Smooth muscle cell (in vitro differentiated cells): ENCODE data around the gene ZNF532. TPM values are rescaled to one million over a fixed set of nuclear protein-coding genes. Genes with fewer than 3 reads are reported as not detected.
A peak's percentile ranks its signal among the peaks of the same experiment; 100 is the strongest.

ENCODE experiments used
- DNase-seq: peaks from one replicate; lab custom pipeline; 2025; ENCODE audit not compliant: unreplicated experiment; lab: John Stamatoyannopoulos, UW
- H2AFZ ChIP-seq: fragments of 200-600 bp; sonication (generic); 2 replicates; pipeline ENCODE4 v1.6.0; 2016; ENCODE audit warnings: antibody characterized with exemption, low read depth, mild to moderate bottlenecking
- H3F3A ChIP-seq: fragments of 200-600 bp; sonication (generic); 2 replicates; pipeline ENCODE4 v1.6.0; 2017; ENCODE audit warnings: antibody characterized with exemption, low read depth
- H3K27ac ChIP-seq: fragments of 200-600 bp; sonication (generic); 2 replicates; pipeline ENCODE4 v1.5.1; 2016; ENCODE audit warnings: low read depth, mild to moderate bottlenecking
- H3K27me3 ChIP-seq: fragments of 200-600 bp; sonication (generic); 2 replicates; pipeline ENCODE4 v1.6.1; 2016; ENCODE audit warnings: low read depth, mild to moderate bottlenecking
- H3K36me3 ChIP-seq: fragments of 200-600 bp; sonication (generic); 2 replicates; pipeline ENCODE4 v1.5.1; 2016; ENCODE audit warnings: low read depth
- H3K4me1 ChIP-seq: fragments of 200-600 bp; sonication (generic); 2 replicates; pipeline ENCODE4 v1.5.1; 2016; ENCODE audit warnings: low read depth
- H3K4me2 ChIP-seq: fragments of 200-600 bp; sonication (generic); 2 replicates; pipeline ENCODE4 v1.6.0; 2016; ENCODE audit warnings: mild to moderate bottlenecking
- H3K4me3 ChIP-seq: fragments of 200-600 bp; sonication (generic); 2 replicates; pipeline ENCODE4 v1.5.1; 2016; ENCODE audit warnings: mild to moderate bottlenecking
- H3K79me2 ChIP-seq: fragments of 200-600 bp; sonication (generic); 2 replicates; pipeline ENCODE4 v1.6.0; 2016; ENCODE audit warnings: low read depth, mild to moderate bottlenecking
- H3K9ac ChIP-seq: fragments of 200-600 bp; sonication (generic); 2 replicates; pipeline ENCODE4 v1.6.0; 2016; ENCODE audit warnings: low read depth
- H3K9me3 ChIP-seq: fragments of 200-600 bp; sonication (generic); replicated peaks from 2 replicates; pipeline ENCODE4 v1.5.1; 2016; ENCODE audit warnings: low read depth
- H4K20me1 ChIP-seq: fragments of 200-600 bp; sonication (generic); 2 replicates; pipeline ENCODE4 v1.6.0; 2016; ENCODE audit warnings: low read depth
- CTCF ChIP-seq: fragments of 200-600 bp; sonication (generic); IDR thresholded peaks from 2 replicates; pipeline ENCODE4 v1.5.1; 2017; ENCODE audit warnings: borderline replicate concordance, mild to moderate bottlenecking, antibody characterized with exemption; ENCODE audit not compliant: insufficient read depth, poor library complexity, severe bottlenecking
- WGBS: methylation state at CpG from one replicate; pipeline ENCODE4 v1.1.7; 2016; ENCODE audit warnings: low lambda C conversion rate; 5-methylcytosine and 5-hydroxymethylcytosine counted together
- polyA plus RNA-seq: library from polyadenylated mRNA; unstranded; fragments of >200 nt; fragmentation: Nextera tagmentation; extraction: Ambion mirVana; gene quantifications from 2 replicates; pipeline ENCODE4 v1.2.1, GENCODE V29; 2016
- total RNA-seq: library from RNA; depleted of rRNA; stranded (reverse); fragments of >200 nt; gene quantifications from 2 replicates; pipeline ENCODE4 v1.2.3, GENCODE V29; 2014

Gene ZNF532
- total and polyA plus RNA-seq, 2 experiments from 2014 or later = 31.6 to 126 TPM

- H3K9ac ChIP-seq = no peak overlapping the region
- H3K4me3 ChIP-seq = no peak overlapping the region
- no peak for DNase-seq
- H3K36me3 ChIP-seq = no peaks in the 10 kb centered on the region
- H4K20me1 ChIP-seq = no peaks in the 10 kb centered on the region
- no peak overlapping the region for H3K27ac ChIP-seq
- no peaks in the 10 kb centered on the region for H3K79me2 ChIP-seq
- no peak overlapping the region for H2AFZ ChIP-seq
- H3K4me2 ChIP-seq = no peak overlapping the region
- H3K9me3 ChIP-seq = no peaks in the 10 kb centered on the region
- no peak for TF ChIP-seq CTCF
- no peaks in the 10 kb centered on the region for H3K27me3 ChIP-seq
- 85% methylated on average over 3 of the region's 3 CpGs for WGBS
- peaks cover 10% of the 10 kb centered on the region for H3K4me1 ChIP-seq
- H3F3A ChIP-seq = peaks cover 13% of the 10 kb centered on the region
These were observed 136.5 kb downstream of the ZNF532 start for GRCh38 chr18:59001166-59001565.

GRCh38 chr18:59001721-59002120 is 137.0 kb downstream of the ZNF532 start:
- TF ChIP-seq CTCF = no peak
- DNase-seq = no peak

GRCh38 chr18:59002974-59003594 is 138.4 kb downstream of the ZNF532 start:
- no peak for DNase-seq
- H3K9ac ChIP-seq = no peak overlapping the region

More at GRCh38 chr18:59001721-59002120, 137.0 kb downstream of the ZNF532 start:
- Histone ChIP-seq H3K27me3 (no peaks in the 10 kb centered on the region), H3K4me1 (peaks cover 10% of the 10 kb centered on the region), H3F3A (peaks cover 13% of the 10 kb centered on the region), H3K9me3 (no peaks in the 10 kb centered on the region), H2AFZ (no peak overlapping the region), H3K9ac (no peak overlapping the region), H3K36me3 (no peaks in the 10 kb centered on the region), H3K27ac (peak overlapping the region; percentile 15), H3K79me2 (no peaks in the 10 kb centered on the region), H3K4me3 (no peak overlapping the region), H4K20me1 (no peaks in the 10 kb centered on the region), H3K4me2 (no peak overlapping the region)
- 72% methylated on average over 3 of the region's 3 CpGs for WGBS

More at GRCh38 chr18:59002974-59003594, 138.4 kb downstream of the ZNF532 start:
- no peaks in the 10 kb centered on the region for H3K36me3 ChIP-seq
- no peak overlapping the region for H3K4me3 ChIP-seq
- peaks cover 19% of the 10 kb centered on the region for H3F3A ChIP-seq
- H3K4me1 ChIP-seq = peaks cover 10% of the 10 kb centered on the region
- no peak overlapping the region for H2AFZ ChIP-seq
- 83% methylated on average over 7 of the region's 7 CpGs for WGBS
- H3K27ac ChIP-seq = no peak overlapping the region
- H3K9me3 ChIP-seq = no peaks in the 10 kb centered on the region
- H3K27me3 ChIP-seq = no peaks in the 10 kb centered on the region
- TF ChIP-seq CTCF = no peak
- H4K20me1 ChIP-seq = no peaks in the 10 kb centered on the region
- no peak overlapping the region for H3K4me2 ChIP-seq
- H3K79me2 ChIP-seq = no peaks in the 10 kb centered on the region
